Keratinocyte (primary cell): Measurements from ENCODE around the gene STIMATE. TPM values are rescaled to one million over a fixed set of nuclear protein-coding genes. Genes with fewer than 3 reads are reported as not detected.

Source experiments
- DNase-seq: peaks from one replicate; pipeline ENCODE4 v3.0.0-alpha.2; 2011; ENCODE audit warnings: low read depth, missing footprints, low spot score
- FAIRE-seq: peaks from 2 replicates; lab custom pipeline; 2011; peaks lifted over from hg19 to GRCh38; lab: Jason Lieb, UNC
- H2AFZ ChIP-seq: 2 replicates; pipeline ENCODE4 v1.6.0; 2012; ENCODE audit warnings: low read length, control low read depth, inconsistent platforms; ENCODE audit not compliant: control insufficient read depth
- H3K27ac ChIP-seq: 2 replicates; pipeline ENCODE4 v1.5.1; 2011; ENCODE audit warnings: low read length; ENCODE audit not compliant: control insufficient read depth, insufficient read depth
- H3K27me3 ChIP-seq: 3 replicates; pipeline ENCODE4 v1.6.0; 2011; ENCODE audit warnings: low read length; ENCODE audit not compliant: control insufficient read depth, insufficient read depth; ENCODE audit errors: extremely low read depth
- H3K36me3 ChIP-seq, 2 experiments: 2 replicates in 1 of 2; 3 replicates in 1 of 2; pipeline ENCODE4 v1.5.1; 2011; ENCODE audit warnings: low read length in 2 of 2, mild to moderate bottlenecking in 1 of 2; ENCODE audit not compliant: control insufficient read depth in 2 of 2, insufficient read depth in 2 of 2; ENCODE audit errors: extremely low read depth in 1 of 2
- H3K4me1 ChIP-seq: 3 replicates; pipeline ENCODE4 v1.5.1; 2011; ENCODE audit warnings: low read length; ENCODE audit not compliant: control insufficient read depth, insufficient read depth; ENCODE audit errors: extremely low read depth
- H3K4me2 ChIP-seq: 3 replicates; pipeline ENCODE4 v1.6.0; 2011; ENCODE audit warnings: low read depth, low read length; ENCODE audit not compliant: control insufficient read depth, insufficient read depth; ENCODE audit errors: extremely low read depth
- H3K4me3 ChIP-seq, 3 experiments: fragments of 200-600 bp in 1 of 3; sonication (generic) in 1 of 3; 2 replicates in 2 of 3; 3 replicates in 1 of 3; pipeline ENCODE4 v1.5.1; 2011 to 2016; ENCODE audit warnings: low read length in 3 of 3, mild to moderate bottlenecking in 3 of 3, control low read depth in 2 of 3, inconsistent platforms in 1 of 3, low read depth in 1 of 3, mixed read lengths in 1 of 3, mixed run types in 1 of 3, moderate library complexity in 1 of 3; ENCODE audit not compliant: control insufficient read depth in 2 of 3, insufficient read depth in 2 of 3; ENCODE audit errors: extremely low read depth in 1 of 3
- H3K79me2 ChIP-seq: 2 replicates; pipeline ENCODE4 v1.6.0; 2012; ENCODE audit warnings: low read length; ENCODE audit not compliant: control insufficient read depth, insufficient read depth
- H3K9ac ChIP-seq: 3 replicates; pipeline ENCODE4 v1.6.0; 2011; ENCODE audit warnings: low read length; ENCODE audit not compliant: control insufficient read depth, insufficient read depth; ENCODE audit errors: extremely low read depth
- H3K9me1 ChIP-seq: 3 replicates; pipeline ENCODE4 v1.6.0; 2011; ENCODE audit warnings: low read length; ENCODE audit not compliant: control insufficient read depth, insufficient read depth; ENCODE audit errors: extremely low read depth
- H3K9me3 ChIP-seq: 2 replicates; pipeline ENCODE4 v1.5.1; 2012; ENCODE audit warnings: low read depth, low read length; ENCODE audit not compliant: control insufficient read depth
- H4K20me1 ChIP-seq: 3 replicates; pipeline ENCODE4 v1.6.0; 2011; ENCODE audit warnings: low read length; ENCODE audit not compliant: control insufficient read depth, insufficient read depth; ENCODE audit errors: extremely low read depth
- EZH2 ChIP-seq: IDR thresholded peaks from one replicate; pipeline ENCODE4 v1.6.1; 2012; ENCODE audit warnings: inconsistent platforms, mild to moderate bottlenecking, low read length, moderate library complexity
- dilution Hi-C: fragments of 300-500 bp; cut with MboI; formaldehyde crosslinking; loops from one replicate; pipeline ENCODE4 v1.7.0; 2020; ENCODE audit warnings: low sequenced_read_pairs; ENCODE audit not compliant: extremely low pct_ligation_motif_present
- polyA plus RNA-seq, 5 experiments: library from polyadenylated mRNA; depleted of rRNA in 3 of 5; stranded (reverse) in 3 of 5; stranded (forward) in 1 of 5; unstranded in 1 of 5; fragments of >200 nt; gene quantifications; 1 replicate in 1 of 5; 2 replicates in 3 of 5; 3 replicates in 1 of 5; pipeline versions ENCODE4 v1.2.1 to v1.2.3, GENCODE V29; 2011 to 2012; ENCODE audit warnings: missing spikeins in 2 of 5, low read depth in 1 of 5, low replicate concordance in 1 of 5
- TF ChIP-seq, protein P1 (sequence below), 3 experiments: IDR thresholded peaks in 1 of 3; conservative IDR thresholded peaks in 1 of 3; optimal IDR thresholded peaks in 1 of 3; 2 replicates in 2 of 3; 3 replicates in 1 of 3; pipeline versions ENCODE3 to v1.5.1; 2011; ENCODE audit warnings: low read length in 3 of 3, mild to moderate bottlenecking in 3 of 3, moderate library complexity in 2 of 3, control low read depth in 1 of 3, inconsistent platforms in 1 of 3; ENCODE audit not compliant: insufficient read depth in 2 of 3; ENCODE audit errors: extremely low read depth in 1 of 3

Gene STIMATE
- polyA plus RNA-seq, 1 donor (not counting 4 experiments of a cell fraction or from before 2014, with no cell fraction given) = 8.2 TPM

DNA sequence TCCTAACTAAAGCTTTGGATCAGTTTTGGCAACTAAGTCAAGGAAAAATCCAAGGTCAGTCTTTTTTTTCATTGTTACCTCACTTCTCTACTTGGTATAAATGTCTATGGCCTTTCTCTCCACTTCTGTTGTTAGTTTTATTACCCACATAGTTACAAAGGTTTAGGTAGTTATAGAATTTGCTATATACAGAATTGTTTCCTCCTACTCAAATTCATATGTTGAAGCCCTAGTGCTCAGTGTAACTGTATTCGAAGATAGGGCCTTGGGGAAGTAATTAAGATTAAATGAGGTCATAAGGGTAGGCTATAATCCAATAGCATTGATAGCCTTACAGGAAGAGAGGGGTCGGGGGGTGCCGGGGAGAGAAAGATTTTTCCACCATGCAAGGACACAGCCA, 19.7 kb upstream of the STIMATE start:
- Histone ChIP-seq H3K27me3 (no peaks in the 10 kb centered on the region), H3K4me1 (no peaks in the 10 kb centered on the region), H3K9me3 (no peaks in the 10 kb centered on the region), H2AFZ (no peak overlapping the region), H3K9ac (no peak overlapping the region), H3K79me2 (no peaks in the 10 kb centered on the region), H4K20me1 (no peaks in the 10 kb centered on the region), H3K4me2 (no peak overlapping the region), H3K27ac (no peak overlapping the region), H3K9me1 (no peaks in the 10 kb centered on the region), H3K4me3 (no peak overlapping the region), H3K36me3 (peaks cover 4 to 9% of the 10 kb centered on the region in 2 experiments)
- TF ChIP-seq EZH2 = no peak
- TF ChIP-seq, protein P1, sequence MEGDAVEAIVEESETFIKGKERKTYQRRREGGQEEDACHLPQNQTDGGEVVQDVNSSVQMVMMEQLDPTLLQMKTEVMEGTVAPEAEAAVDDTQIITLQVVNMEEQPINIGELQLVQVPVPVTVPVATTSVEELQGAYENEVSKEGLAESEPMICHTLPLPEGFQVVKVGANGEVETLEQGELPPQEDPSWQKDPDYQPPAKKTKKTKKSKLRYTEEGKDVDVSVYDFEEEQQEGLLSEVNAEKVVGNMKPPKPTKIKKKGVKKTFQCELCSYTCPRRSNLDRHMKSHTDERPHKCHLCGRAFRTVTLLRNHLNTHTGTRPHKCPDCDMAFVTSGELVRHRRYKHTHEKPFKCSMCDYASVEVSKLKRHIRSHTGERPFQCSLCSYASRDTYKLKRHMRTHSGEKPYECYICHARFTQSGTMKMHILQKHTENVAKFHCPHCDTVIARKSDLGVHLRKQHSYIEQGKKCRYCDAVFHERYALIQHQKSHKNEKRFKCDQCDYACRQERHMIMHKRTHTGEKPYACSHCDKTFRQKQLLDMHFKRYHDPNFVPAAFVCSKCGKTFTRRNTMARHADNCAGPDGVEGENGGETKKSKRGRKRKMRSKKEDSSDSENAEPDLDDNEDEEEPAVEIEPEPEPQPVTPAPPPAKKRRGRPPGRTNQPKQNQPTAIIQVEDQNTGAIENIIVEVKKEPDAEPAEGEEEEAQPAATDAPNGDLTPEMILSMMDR (optimal IDR thresholded peaks at IDR 0.05 in 1 of 3, IDR thresholded peaks at IDR 0.05 in 1 of 3, conservative IDR thresholded peaks at IDR 0.05 in 1 of 3; ENCODE audit: extremely low read depth in 1 of 3, insufficient read depth in 2 of 3, low read length in 3 of 3) = no peak
- FAIRE-seq (no peak), DNase-seq (no peak)
- dilution Hi-C loops = no loop called here

- no peaks in the 10 kb centered on the region for H3K27me3 ChIP-seq
- no peaks in the 10 kb centered on the region for H3K9me3 ChIP-seq
- dilution Hi-C loops = no loop called here
- H3K79me2 ChIP-seq = no peaks in the 10 kb centered on the region
- DNase-seq = no peak
- no peak for TF ChIP-seq EZH2
- TF ChIP-seq, protein P1 (optimal IDR thresholded peaks at IDR 0.05 in 1 of 3, IDR thresholded peaks at IDR 0.05 in 1 of 3, conservative IDR thresholded peaks at IDR 0.05 in 1 of 3; ENCODE audit: extremely low read depth in 1 of 3, insufficient read depth in 2 of 3, low read length in 3 of 3) = no peak
- no peak overlapping the region for H3K4me2 ChIP-seq
- FAIRE-seq = no peak
- H3K4me3 ChIP-seq = no peak overlapping the region
- no peaks in the 10 kb centered on the region for H3K4me1 ChIP-seq
- H3K36me3 ChIP-seq = peaks cover 4 to 9% of the 10 kb centered on the region in 2 experiments
- H3K9ac ChIP-seq = no peak overlapping the region
- H2AFZ ChIP-seq = no peak overlapping the region
- no peak overlapping the region for H3K27ac ChIP-seq
- H4K20me1 ChIP-seq = no peaks in the 10 kb centered on the region
- H3K9me1 ChIP-seq = no peaks in the 10 kb centered on the region
These were observed 17.9 kb upstream of the STIMATE start for GRCh38 chr3:52915294-52915693.
